ENCODE results near the gene MPO. TPM values are rescaled to one million over a fixed set of nuclear protein-coding genes. Genes with fewer than 3 reads are reported as not detected.

MPO gene
- total RNA-seq, 1 donor from 2014 or later, result 0.08 TPM

DNA sequence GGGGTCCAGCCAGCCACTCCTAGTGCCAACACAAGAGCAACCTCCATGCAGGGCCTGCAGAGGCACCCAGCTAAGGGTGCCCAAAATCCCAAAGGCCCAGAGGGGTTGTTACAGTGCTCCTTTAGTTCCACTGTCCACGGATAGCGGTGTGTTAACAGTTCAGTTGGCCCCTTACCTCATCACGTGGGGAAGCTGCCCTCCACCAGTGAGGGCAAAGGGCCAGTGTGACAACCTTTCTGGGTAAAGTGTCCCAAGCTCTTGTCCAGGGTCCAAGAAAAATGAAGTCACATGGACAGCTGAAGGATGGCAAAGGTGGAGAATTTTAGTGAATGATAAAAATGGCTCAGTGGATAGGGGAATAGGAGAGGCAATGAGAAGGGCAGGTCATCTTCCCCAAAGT lies 53.0 kb downstream of the MPO start:
- H3K27me3 ChIP-seq (ENCODE audit: control insufficient read depth, insufficient read depth, low read length), result no peaks in the 10 kb centered on the region
- DNase-seq (ENCODE audit: low read depth), result no peak
- no peaks in the 10 kb centered on the region for H3K36me3 ChIP-seq (ENCODE audit: control insufficient read depth, insufficient read depth, low read length)
- TF ChIP-seq, protein P1, sequence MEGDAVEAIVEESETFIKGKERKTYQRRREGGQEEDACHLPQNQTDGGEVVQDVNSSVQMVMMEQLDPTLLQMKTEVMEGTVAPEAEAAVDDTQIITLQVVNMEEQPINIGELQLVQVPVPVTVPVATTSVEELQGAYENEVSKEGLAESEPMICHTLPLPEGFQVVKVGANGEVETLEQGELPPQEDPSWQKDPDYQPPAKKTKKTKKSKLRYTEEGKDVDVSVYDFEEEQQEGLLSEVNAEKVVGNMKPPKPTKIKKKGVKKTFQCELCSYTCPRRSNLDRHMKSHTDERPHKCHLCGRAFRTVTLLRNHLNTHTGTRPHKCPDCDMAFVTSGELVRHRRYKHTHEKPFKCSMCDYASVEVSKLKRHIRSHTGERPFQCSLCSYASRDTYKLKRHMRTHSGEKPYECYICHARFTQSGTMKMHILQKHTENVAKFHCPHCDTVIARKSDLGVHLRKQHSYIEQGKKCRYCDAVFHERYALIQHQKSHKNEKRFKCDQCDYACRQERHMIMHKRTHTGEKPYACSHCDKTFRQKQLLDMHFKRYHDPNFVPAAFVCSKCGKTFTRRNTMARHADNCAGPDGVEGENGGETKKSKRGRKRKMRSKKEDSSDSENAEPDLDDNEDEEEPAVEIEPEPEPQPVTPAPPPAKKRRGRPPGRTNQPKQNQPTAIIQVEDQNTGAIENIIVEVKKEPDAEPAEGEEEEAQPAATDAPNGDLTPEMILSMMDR (IDR thresholded peaks at IDR 0.05; ENCODE audit: insufficient read depth, low read length, poor library complexity, severe bottlenecking), result no peak
- no peak overlapping the region for H3K4me3 ChIP-seq (ENCODE audit: low read depth, low read length)

DNA sequence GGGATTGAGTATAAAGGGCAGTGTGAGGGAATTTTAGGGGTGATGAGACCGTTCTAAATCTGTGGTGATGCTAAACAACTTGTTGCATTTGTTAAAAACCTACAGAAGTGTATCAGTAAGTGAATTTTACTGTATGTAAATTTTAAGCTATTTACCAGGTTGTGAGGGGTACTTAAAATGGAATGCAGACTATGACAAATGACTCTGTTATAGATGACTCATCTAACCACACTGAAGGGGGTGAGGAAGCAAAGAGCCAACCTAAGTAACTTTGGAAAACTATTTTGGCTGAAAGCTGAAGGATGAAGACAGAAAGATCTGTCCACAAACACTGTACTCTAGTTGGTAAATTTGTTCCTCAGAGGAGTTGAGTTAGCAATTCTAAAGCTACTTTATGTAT lies 56.4 kb downstream of the MPO start:
- Histone ChIP-seq H3K27me3 (ENCODE audit: control insufficient read depth, insufficient read depth, low read length) (no peaks in the 10 kb centered on the region), H3K36me3 (ENCODE audit: control insufficient read depth, insufficient read depth, low read length) (no peaks in the 10 kb centered on the region), H3K4me3 (ENCODE audit: low read depth, low read length) (no peak overlapping the region)
- peak; percentile 63 for DNase-seq (ENCODE audit: low read depth)
- TF ChIP-seq, protein P1 (IDR thresholded peaks at IDR 0.05; ENCODE audit: insufficient read depth, low read length, poor library complexity, severe bottlenecking), result no peak

Other genes with a start within 250 kb of the MPO start
- gene DYNLL2, start 197.5 kb downstream of the MPO start, total RNA-seq, result 16.3 and 18.3 TPM in 2 replicates
- gene OR4D1, start 132.6 kb downstream of the MPO start, total RNA-seq, result not detected in 2 replicates
- gene OR4D2, start 114.0 kb downstream of the MPO start, total RNA-seq, result not detected in 2 replicates
- not detected in 2 replicates for gene EPX, start 88.2 kb downstream of the MPO start, total RNA-seq
- 16.8 and 17.5 TPM in 2 replicates for gene MKS1, start 61.7 kb downstream of the MPO start, total RNA-seq
- gene LPO, start 42.4 kb downstream of the MPO start, total RNA-seq, result 0.17 and 0.48 TPM in 2 replicates
- gene TSPOAP1, start 47.9 kb upstream of the MPO start, total RNA-seq, result 9.4 and 13.5 TPM in 2 replicates
- gene SUPT4H1, start 71.3 kb upstream of the MPO start, total RNA-seq, result 41.8 and 52.0 TPM in 2 replicates
- 0.75 and 2.3 TPM in 2 replicates for gene RNF43, start 136.6 kb upstream of the MPO start, total RNA-seq
- gene HSF5, start 207.5 kb upstream of the MPO start, total RNA-seq, result 0.21 and 0.42 TPM in 2 replicates
- gene MTMR4, start 233.7 kb upstream of the MPO start, total RNA-seq, result 46.3 and 51.2 TPM in 2 replicates